ENCODE measurements around the gene CNNM4.

Gene CNNM4

GRCh38 chr2:96759548-96759947, 1.2 kb upstream of the CNNM4 start:
- Histone ChIP-seq H3K36me3 (ENCODE audit: control insufficient read depth, insufficient read depth, low read length) (no peaks in the 10 kb centered on the region), H3K4me3 (replicated peaks; ENCODE audit: low read depth, low read length) (no peak overlapping the region), H3K27me3 (replicated peaks; ENCODE audit: control insufficient read depth, insufficient read depth, low read length) (no peaks in the 10 kb centered on the region)
- no peak for TF ChIP-seq CTCF (IDR thresholded peaks at IDR 0.05; ENCODE audit: insufficient read depth, low read length, poor library complexity, severe bottlenecking)
- DNase-seq (ENCODE audit: extremely low read depth, insufficient read length) = no peak

- no peak for DNase-seq (ENCODE audit: extremely low read depth, insufficient read length)
- peak; percentile 42 for TF ChIP-seq CTCF (IDR thresholded peaks at IDR 0.05; ENCODE audit: insufficient read depth, low read length, poor library complexity, severe bottlenecking)
These were observed 507 bp downstream of the CNNM4 start for GRCh38 chr2:96760986-96761832.

GRCh38 chr2:96762529-96763311, 2.0 kb downstream of the CNNM4 start:
- no peaks in the 10 kb centered on the region; the same call in 1 of the 2 replicates for H3K36me3 ChIP-seq (ENCODE audit: control insufficient read depth, insufficient read depth, low read length)
- H3K4me3 ChIP-seq (replicated peaks; ENCODE audit: low read depth, low read length) = peak overlapping the region; percentile 67
- TF ChIP-seq CTCF (IDR thresholded peaks at IDR 0.05; ENCODE audit: insufficient read depth, low read length, poor library complexity, severe bottlenecking) = no peak

More at GRCh38 chr2:96760986-96761832, 507 bp downstream of the CNNM4 start:
- no peaks in the 10 kb centered on the region for H3K27me3 ChIP-seq (replicated peaks; ENCODE audit: control insufficient read depth, insufficient read depth, low read length)
- peak overlapping the region; percentile 67 for H3K4me3 ChIP-seq (replicated peaks; ENCODE audit: low read depth, low read length)
- H3K36me3 ChIP-seq (ENCODE audit: control insufficient read depth, insufficient read depth, low read length) = no peaks in the 10 kb centered on the region

GRCh38 chr2:96763511-96764252, 3.0 kb downstream of the CNNM4 start:
- TF ChIP-seq CTCF (IDR thresholded peaks at IDR 0.05; ENCODE audit: insufficient read depth, low read length, poor library complexity, severe bottlenecking) = peak; percentile 79

More at GRCh38 chr2:96762529-96763311, 2.0 kb downstream of the CNNM4 start:
- DNase-seq (ENCODE audit: extremely low read depth, insufficient read length) = no peak
- no peaks in the 10 kb centered on the region for H3K27me3 ChIP-seq (replicated peaks; ENCODE audit: control insufficient read depth, insufficient read depth, low read length)

GRCh38 chr2:96764253-96764637, 3.5 kb downstream of the CNNM4 start:
- TF ChIP-seq CTCF (IDR thresholded peaks at IDR 0.05; ENCODE audit: insufficient read depth, low read length, poor library complexity, severe bottlenecking) = no peak
- Histone ChIP-seq H3K27me3 (replicated peaks; ENCODE audit: control insufficient read depth, insufficient read depth, low read length) (no peaks in the 10 kb centered on the region), H3K36me3 (ENCODE audit: control insufficient read depth, insufficient read depth, low read length) (no peaks in the 10 kb centered on the region; the same call in 1 of the 2 replicates), H3K4me3 (replicated peaks; ENCODE audit: low read depth, low read length) (peak overlapping the region; percentile 67)
- no peak for DNase-seq (ENCODE audit: extremely low read depth, insufficient read length)

More at GRCh38 chr2:96763511-96764252, 3.0 kb downstream of the CNNM4 start:
- Histone ChIP-seq H3K36me3 (ENCODE audit: control insufficient read depth, insufficient read depth, low read length) (no peaks in the 10 kb centered on the region; the same call in 1 of the 2 replicates), H3K27me3 (replicated peaks; ENCODE audit: control insufficient read depth, insufficient read depth, low read length) (no peaks in the 10 kb centered on the region), H3K4me3 (replicated peaks; ENCODE audit: low read depth, low read length) (peak overlapping the region; percentile 67)
- no peak for DNase-seq (ENCODE audit: extremely low read depth, insufficient read length)

Measured in GM06990 (cell line).